ENCODE measurements around the gene EPS15.

The EPS15 gene

GRCh38 chr1:51542158-51542953, 23.3 kb upstream of the EPS15 start:
- H3K36me3 ChIP-seq (ENCODE audit: control insufficient read depth in 2 of 2, insufficient read depth in 1 of 2, low read length in 2 of 2): no peaks in the 10 kb centered on the region
- POLR2A ChIA-PET: no interaction called here
- CTCF ChIA-PET: no interaction called here
- no peak for TF ChIP-seq ZFP69B (tag by site-specific recombination; IDR thresholded peaks at IDR 0.05)
- TF ChIP-seq ZNF623 (tag by site-specific recombination; IDR thresholded peaks at IDR 0.05): no peak
- TF ChIP-seq ZNF645 (tag by site-specific recombination; IDR thresholded peaks at IDR 0.05): no peak
- peak; percentile 38; the same call in 1 of the 2 replicates for TF ChIP-seq ZFHX2 (tag by site-specific recombination; conservative IDR thresholded peaks at IDR 0.05)
- no peaks in the 10 kb centered on the region for H3K9me3 ChIP-seq (ENCODE audit: control insufficient read depth, insufficient read depth, low read depth, low read length)
- H3K4me3 ChIP-seq (ENCODE audit: low read depth, low read length): no peak overlapping the region
- no peaks in the 10 kb centered on the region for H3K4me1 ChIP-seq (ENCODE audit: control insufficient read depth, insufficient read depth, low read length)
- H3K27ac ChIP-seq (ENCODE audit: extremely low read depth, low read depth, low read length): no peak overlapping the region

- ChIA-PET CTCF (no interaction called here), POLR2A (no interaction called here)
- TF ChIP-seq ZNF433 (tag by site-specific recombination; IDR thresholded peaks at IDR 0.05; ENCODE audit: low read depth) (no peak), ZNF548 (tag by site-specific recombination; IDR thresholded peaks at IDR 0.05) (no peak), SCRT2 (tag by site-specific recombination; IDR thresholded peaks at IDR 0.05) (peak; percentile 50), ZNF19 (tag by site-specific recombination; IDR thresholded peaks at IDR 0.05; ENCODE audit: low read depth) (no peak), ZNF292 (tag by site-specific recombination; IDR thresholded peaks at IDR 0.05; ENCODE audit: borderline replicate concordance, low read depth) (no peak), ZNF830 (tag by site-specific recombination; IDR thresholded peaks at IDR 0.05; ENCODE audit: low read depth) (no peak), PRDM6 (tag by site-specific recombination; IDR thresholded peaks at IDR 0.05) (no peak), ZNF558 (tag by site-specific recombination; IDR thresholded peaks at IDR 0.05) (no peak), ZNF792 (tag by site-specific recombination; IDR thresholded peaks at IDR 0.05) (no peak), ZNF2 (tag by site-specific recombination; IDR thresholded peaks at IDR 0.05) (no peak), IKZF3 (tag by site-specific recombination; IDR thresholded peaks at IDR 0.05) (peak; percentile 42; the same call in 1 of the 2 replicates), ZNF148 (tag by site-specific recombination; IDR thresholded peaks at IDR 0.05; ENCODE audit: borderline replicate concordance) (no peak), MEIS1 (CRISPR knock-in tag; IDR thresholded peaks at IDR 0.05; ENCODE audit: borderline replicate concordance) (no peak), ZNF174 (tag by site-specific recombination; IDR thresholded peaks at IDR 0.05) (no peak), TSHZ1 (tag by site-specific recombination; IDR thresholded peaks at IDR 0.05; ENCODE audit: borderline replicate concordance) (peak; percentile 67; the same call in 1 of the 2 replicates), ZNF140 (tag by site-specific recombination; IDR thresholded peaks at IDR 0.05) (no peak), ZNF239 (tag by site-specific recombination; IDR thresholded peaks at IDR 0.05) (no peak), ZNF623 (tag by site-specific recombination; IDR thresholded peaks at IDR 0.05) (no peak), ZNF580 (tag by site-specific recombination; IDR thresholded peaks at IDR 0.05) (no peak), ZBTB6 (tag by site-specific recombination; IDR thresholded peaks at IDR 0.05) (no peak)
Measured at GRCh38 chr1:51541313-51542050, 22.4 kb upstream of the EPS15 start.

More at GRCh38 chr1:51541313-51542050, 22.4 kb upstream of the EPS15 start:
- Histone ChIP-seq H3K4me1 (ENCODE audit: control insufficient read depth, insufficient read depth, low read length) (no peaks in the 10 kb centered on the region), H3K9me3 (ENCODE audit: control insufficient read depth, insufficient read depth, low read depth, low read length) (no peaks in the 10 kb centered on the region), H3K27ac (ENCODE audit: extremely low read depth, low read depth, low read length) (no peak overlapping the region), H3K36me3 (ENCODE audit: control insufficient read depth in 2 of 2, insufficient read depth in 1 of 2, low read length in 2 of 2) (no peaks in the 10 kb centered on the region), H3K4me3 (ENCODE audit: low read depth, low read length) (no peak overlapping the region)
